ENCODE results near the gene ABCA2.
"Not testable (repeated sequence)": the region's sequence is repeated elsewhere in the genome, so short reads cannot be mapped to it uniquely, and the experiment has no call there.

ABCA2 gene

DNA sequence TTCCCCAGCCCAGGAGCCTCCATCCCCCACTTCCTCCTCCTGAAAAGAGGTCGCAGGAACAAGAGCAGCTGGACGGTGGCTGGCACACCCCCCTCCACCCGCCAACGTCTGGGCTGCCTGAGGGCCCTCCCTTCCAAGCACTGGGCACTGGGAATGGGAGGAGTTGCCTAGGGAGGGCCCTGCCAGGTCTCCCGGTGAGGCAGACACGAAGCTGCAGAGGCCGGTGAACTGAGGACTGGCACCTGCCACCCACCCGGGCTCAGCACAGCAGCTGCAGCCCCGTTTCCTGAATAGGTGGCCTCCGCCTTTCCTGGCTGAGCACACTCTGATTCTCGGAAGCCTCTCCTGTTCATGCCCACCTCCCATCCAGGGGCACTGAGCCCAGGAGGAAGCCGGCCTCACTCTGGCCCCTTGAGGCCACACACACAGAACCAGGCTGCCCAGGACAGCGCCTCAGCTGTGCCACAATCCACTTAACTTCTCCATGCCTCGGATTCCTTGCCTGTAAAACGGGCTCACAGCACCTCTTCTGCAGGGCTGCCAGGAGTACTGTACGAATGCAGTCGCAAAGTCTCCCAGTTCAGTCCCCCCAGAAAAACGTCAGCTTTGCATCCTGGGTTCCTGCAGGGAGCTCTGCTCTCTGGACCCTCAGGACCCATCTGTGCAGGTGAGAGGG lies 16.6 kb upstream of the ABCA2 start:
- DNase-seq: no peak

- no peak for DNase-seq
Observed at GRCh38 chr9:137044037-137044436, 16.0 kb upstream of the ABCA2 start.

- DNase-seq: no peak
Observed at GRCh38 chr9:137042751-137043727, 15.0 kb upstream of the ABCA2 start.

DNA sequence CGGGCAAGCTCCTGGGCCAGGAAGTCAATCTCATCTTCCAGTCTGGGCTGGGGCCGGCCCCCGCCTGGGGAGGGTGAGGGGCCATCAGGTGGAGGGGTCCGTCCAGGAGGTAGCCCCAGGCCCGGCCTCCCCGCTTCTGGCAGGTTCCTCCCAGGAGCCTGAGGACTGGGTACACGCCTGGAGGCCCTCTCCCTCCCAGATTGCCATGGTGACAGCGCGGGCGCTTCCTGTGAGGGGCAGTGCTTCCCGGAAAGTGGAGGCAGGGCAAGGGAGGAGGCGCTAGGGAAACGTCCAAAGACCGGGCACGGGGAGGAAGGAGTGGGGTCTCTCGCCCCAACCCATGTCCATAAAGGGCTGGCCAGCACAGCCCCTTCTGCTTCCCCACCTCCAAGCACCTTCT lies 13.1 kb upstream of the ABCA2 start:
- no peak for DNase-seq

GRCh38 chr9:137040568-137040967 lies 12.5 kb upstream of the ABCA2 start:
- no peak for DNase-seq

DNA sequence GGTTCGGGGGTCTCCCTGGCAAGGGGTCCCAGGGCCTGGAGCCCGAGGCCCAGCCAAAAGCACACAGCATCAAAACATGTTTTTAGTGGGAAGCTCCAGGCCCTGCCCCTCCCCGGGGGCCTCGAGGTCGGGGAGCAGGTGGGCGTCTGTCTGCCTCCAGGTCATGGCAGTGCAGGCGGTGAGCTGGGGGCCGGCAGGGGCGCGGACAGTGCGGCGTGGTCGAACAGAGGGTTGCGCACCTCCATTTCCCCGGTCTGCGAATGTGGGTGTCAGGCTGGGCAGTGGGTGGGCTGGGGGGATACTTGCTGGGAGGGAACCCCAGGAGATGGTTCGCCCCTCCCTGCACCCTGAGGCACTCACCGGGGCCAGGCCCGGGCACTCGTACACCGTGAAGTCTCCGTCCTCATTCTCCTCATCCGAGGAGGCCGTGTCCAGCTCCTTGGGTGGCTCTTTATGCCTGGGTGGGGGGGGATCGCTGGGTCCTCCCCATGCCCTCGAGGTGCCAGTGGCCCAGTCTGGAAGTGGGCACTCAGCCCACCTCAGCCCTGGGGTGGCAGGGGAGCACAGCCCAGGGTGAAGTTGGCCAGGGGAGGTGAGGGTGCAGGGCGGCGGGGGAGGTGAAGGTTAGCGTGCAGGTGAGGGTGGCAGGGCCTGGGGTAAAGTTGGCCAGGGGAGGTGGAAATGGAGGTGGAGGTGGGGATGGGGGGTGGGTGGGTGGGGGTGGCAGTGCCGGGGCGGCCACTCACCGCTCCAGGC lies 11.8 kb upstream of the ABCA2 start:
- no peak for DNase-seq

DNA sequence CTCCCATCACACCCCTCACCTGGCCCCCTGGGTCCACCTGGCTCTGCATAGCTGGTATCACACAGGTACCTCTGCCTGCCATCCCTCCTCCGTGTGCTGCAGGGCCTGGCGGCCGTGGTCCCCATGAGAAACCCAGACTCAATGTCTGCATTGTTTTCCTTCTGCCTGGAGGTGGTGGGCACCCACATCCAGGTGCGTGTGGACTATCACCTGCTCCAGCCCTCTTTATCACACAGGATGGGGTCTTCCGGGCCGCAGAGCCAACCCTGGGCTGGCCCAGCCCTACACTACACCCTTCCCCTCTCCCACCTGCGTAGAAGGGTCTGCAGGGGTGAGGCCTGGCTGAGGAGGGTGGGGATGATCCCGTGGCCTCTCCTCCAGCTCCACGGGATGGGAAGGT lies 10.9 kb upstream of the ABCA2 start:
- no peak for DNase-seq

DNA sequence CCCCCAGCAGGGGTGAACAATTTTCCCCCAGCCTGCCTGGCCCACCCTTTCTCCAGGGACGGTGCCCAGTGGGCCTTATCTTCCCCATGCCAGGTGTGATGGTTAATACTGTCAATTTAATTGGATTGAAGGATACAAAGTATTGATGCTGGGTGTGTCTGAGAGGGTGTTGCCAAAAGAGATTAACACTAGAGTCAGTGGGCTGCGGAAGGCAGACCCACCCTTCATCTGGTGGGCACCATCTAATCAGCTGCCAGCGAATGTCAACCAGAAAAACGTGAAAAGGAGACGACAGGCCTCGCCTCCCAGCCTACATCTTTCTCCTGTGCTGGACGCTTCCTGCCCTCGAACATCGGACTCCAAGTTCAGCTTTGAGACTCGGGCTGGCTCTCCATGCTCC lies 9.4 kb upstream of the ABCA2 start:
- DNase-seq: no peak

GRCh38 chr9:137037035-137037434 lies 9.0 kb upstream of the ABCA2 start:
- DNase-seq: no peak

GRCh38 chr9:137035937-137036336 lies 7.9 kb upstream of the ABCA2 start:
- DNase-seq: no peak

DNA sequence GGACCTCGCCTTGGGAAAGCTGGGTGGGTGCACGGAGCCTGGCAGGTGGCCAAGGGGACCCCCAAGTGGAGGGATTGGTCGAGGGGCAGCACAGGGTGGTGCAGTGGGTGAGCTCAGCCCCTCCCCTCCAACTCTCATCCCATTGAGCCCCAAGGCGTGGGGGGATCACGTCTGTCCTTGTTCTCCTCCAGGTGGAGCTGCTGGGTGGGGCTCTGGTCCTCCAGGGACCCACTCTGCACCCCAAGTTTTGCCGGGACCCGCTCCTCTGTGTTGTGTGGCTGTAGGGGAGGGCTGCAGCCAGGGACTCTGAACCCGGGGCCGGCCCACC lies 7.4 kb upstream of the ABCA2 start:
- DNase-seq: no peak

- peak; percentile 83 for DNase-seq
Observed at GRCh38 chr9:137034709-137035506, 6.9 kb upstream of the ABCA2 start.

DNA sequence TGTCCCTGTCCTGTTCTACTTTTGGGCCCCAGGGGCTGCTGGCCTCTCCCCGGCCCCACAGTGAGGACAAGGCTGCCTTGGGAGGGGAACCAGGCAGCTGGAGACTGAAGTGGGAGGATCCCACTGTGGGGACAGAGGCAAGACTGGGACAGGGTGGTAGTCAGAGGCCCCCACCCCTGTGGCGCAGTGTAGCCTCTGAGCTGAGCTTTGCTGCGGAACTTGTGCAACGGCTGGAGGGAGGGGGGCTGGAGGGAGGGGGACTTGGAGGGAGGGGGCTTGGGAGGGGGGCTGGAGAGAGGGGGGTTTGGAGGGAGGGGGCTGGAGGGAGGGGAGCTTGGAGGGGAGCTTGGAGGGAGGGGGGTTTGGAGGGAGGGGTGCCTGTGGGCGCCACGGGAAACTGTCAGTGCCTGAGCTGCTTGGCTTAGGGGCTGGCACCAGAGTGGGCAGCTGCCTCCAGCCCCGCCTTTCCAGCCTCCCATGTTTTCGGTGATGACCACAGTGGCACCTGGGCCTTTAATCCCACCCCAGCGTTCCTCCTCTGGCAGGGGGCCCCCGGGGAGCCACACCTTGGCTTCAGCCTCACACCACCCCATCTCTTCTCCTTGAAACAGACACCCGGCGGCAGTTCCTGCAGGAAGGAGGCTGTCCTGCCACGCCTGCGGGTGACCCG lies 6.1 kb upstream of the ABCA2 start:
- no peak for DNase-seq

DNA sequence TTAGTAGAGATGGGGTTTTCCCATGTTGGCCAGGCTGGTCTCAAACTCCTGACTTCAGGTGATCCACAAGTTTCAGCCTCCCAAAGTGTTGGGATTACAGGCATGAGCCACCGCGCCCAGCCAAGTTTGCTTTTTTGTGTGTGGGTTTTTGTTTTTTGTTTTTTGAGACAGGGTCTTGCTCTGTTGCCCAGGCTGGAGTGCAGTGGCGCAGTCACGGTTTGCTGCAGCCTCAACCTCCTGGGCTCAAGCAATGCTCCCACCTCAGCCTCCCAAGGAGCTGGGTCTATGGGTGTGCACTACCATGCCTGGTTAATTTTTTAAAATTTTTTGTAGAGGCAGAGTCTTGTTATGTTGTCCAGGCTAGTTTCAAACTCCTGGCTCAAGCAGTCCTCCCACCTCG lies 5.4 kb upstream of the ABCA2 start:
- not testable (repeated sequence) for DNase-seq

DNA sequence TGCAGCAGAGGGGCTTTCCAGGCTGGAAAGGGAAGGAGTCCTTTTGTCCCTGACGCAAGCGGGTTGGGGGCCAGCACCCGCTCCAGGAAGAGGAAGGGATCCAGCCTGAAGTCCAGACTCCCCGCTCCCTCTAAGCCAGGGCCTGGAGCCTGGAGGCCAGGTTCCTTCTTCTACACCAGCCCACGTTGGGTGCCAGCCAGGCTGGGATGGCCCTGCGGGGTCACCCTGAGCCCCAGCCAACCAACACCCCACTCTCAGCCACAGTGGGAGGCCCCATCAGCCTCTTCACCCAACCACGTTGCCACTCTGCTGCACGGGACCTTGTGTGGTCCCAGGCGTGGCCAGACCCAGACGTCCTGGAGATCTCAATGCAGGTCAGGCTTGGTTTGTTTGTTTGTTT lies 4.8 kb upstream of the ABCA2 start:
- no peak for DNase-seq

- DNase-seq: no peak
Observed at GRCh38 chr9:137031904-137032640, 4.0 kb upstream of the ABCA2 start, which contains the start of gene FUT7. TSS of gene FUT7 (minus strand) at chr9:137032088. CDS start at chr9:137031991, 97 bp downstream.

DNA sequence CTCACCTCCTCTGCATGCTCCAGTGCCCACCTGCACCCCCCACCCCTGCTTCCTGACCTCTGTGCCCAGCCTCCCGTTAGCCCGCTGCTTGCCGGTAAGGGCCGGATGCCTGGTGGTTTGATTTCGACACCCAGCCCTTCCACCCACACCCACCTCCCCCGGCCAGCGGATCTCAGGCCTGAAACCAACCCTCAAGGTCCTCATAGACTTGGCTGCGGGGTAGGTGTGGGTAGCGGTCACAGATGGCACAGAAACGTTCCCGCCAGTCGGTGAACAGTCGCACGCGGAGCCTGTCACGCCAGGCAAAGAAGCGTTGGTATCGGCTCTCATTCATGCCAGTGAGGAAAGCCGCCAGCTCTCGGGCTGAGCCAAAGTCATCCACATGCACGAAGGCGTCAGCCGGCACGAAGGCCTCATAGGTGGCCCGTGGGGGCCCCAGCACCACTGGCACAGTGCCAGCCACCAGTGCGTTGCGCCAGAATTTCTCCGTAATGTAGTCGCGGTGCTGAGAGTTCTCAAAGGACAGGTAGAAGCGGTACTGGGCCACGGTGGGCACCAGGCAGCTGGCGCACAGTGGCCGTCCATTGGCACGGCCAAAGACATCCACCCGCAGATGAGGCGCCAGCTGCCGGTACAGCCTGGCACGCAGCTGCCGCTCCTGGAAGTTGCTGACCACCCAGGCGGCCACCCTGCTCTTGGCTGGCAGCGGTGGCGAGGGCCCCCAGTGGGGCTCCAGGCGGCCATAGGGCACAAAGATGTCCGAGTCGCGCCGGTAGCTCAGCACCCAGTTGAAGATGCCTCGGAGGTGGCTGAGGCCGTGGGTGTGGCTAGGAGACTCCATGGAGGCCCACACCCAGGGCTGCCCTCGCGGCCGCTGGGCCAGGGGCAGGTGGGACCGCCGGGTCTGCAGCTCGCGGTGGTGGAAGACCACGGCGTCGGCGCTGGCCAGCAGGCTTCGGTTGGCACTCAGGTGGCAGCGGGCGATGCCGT lies 2.8 kb upstream of the ABCA2 start:
- no peak for DNase-seq

DNA sequence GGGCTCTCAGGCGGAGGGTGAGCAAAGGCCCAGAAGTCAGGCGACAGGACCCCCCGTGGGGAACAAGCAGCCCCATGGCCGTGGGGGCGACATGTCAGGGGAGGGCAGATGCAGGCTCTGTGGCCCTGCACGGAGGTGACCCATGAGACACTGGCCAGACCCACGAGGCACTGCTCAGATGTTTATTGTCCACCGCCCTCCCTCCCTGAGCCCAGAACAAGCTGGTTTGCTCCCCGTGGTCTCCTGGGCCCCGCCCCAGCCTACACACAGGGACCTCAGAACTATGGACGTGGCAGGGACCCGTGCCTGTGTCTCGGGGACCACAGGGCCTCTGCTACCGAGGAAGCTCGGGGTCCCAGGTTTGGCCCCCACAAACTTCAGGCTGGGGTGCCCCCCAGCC lies 2.0 kb upstream of the ABCA2 start:
- no peak for DNase-seq

- DNase-seq: peak; percentile 68
Observed at GRCh38 chr9:137029058-137029936, 1.3 kb upstream of the ABCA2 start.

Data from effector CD4-positive, alpha-beta T cell (primary cell).